ENCODE data around the gene NUBP2. TPM values are rescaled to one million over a fixed set of nuclear protein-coding genes. Genes with fewer than 3 reads are reported as not detected.

The NUBP2 gene
- total and polyA plus RNA-seq, 2 donors (not counting 1 experiment from before 2014, with no cell fraction given), result 13.5 to 43.6 TPM

DNA sequence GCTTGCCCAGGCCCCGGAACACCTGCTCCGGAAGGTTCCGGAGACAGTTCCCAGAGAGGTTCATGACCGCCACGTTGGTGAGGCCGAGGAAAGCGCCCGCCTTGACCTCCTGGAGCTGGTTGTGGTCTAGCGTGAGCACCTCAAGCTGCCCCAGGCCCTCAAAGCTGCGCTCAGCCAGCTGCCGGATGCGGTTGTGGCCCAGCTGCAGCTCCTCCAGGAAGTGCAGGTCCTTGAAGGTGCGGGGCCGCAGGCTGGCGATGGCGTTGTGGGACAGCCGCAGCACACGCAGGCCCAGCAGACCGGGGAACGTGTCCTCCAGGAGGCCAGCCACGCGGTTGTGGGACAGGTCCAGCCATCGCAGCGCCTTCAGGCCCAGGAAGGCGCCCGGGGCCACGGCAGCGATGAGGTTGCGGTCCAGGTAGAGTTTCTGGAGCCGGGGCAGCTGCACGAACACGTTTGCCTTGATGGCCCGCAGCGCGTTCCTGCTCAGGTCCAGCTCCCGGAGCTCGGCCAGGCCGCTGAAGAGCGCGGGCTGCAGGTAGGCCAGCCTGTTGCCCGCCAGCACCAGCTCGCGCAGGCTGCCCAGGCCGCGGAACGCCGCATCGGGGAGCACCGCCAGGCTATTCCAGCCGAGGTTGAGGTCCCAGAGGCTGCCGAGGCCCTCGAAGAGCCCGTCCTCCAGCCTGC lies 8.6 kb downstream of the NUBP2 start:
- Histone ChIP-seq H3K79me2 (ENCODE audit: control insufficient read depth, insufficient read depth, low read length) (peaks cover 5% of the 10 kb centered on the region), H3K9me3 (ENCODE audit: control insufficient read depth, insufficient read depth, low read depth, low read length) (no peaks in the 10 kb centered on the region), H3K4me2 (ENCODE audit: extremely low read depth, insufficient read depth, low read length) (no peak overlapping the region), H3K9ac (ENCODE audit: insufficient read depth, low read length) (no peak overlapping the region), H2AFZ (ENCODE audit: low read length) (no peak overlapping the region), H4K20me1 (ENCODE audit: control insufficient read depth, extremely low read depth, insufficient read depth, low read length) (no peaks in the 10 kb centered on the region), H3K27me3 (ENCODE audit: control insufficient read depth, insufficient read depth, low read length) (no peaks in the 10 kb centered on the region), H3K4me3 (replicated peaks in 1 of 4; ENCODE audit: control extremely low read depth in 1 of 4, insufficient read depth in 1 of 4, low read depth in 3 of 4, low read length in 4 of 4) (no peak overlapping the region), H3K36me3 (ENCODE audit: control insufficient read depth, insufficient read depth, low read length) (peaks cover 17% of the 10 kb centered on the region), H3K4me1 (ENCODE audit: control insufficient read depth, extremely low read depth, insufficient read depth, low read length) (no peaks in the 10 kb centered on the region), H3K27ac (ENCODE audit: insufficient read depth, low read length) (no peak overlapping the region)
- TF ChIP-seq EZH2 (IDR thresholded peaks at IDR 0.05; ENCODE audit: low read length, missing control alignments), result no peak
- TF ChIP-seq, protein P1, sequence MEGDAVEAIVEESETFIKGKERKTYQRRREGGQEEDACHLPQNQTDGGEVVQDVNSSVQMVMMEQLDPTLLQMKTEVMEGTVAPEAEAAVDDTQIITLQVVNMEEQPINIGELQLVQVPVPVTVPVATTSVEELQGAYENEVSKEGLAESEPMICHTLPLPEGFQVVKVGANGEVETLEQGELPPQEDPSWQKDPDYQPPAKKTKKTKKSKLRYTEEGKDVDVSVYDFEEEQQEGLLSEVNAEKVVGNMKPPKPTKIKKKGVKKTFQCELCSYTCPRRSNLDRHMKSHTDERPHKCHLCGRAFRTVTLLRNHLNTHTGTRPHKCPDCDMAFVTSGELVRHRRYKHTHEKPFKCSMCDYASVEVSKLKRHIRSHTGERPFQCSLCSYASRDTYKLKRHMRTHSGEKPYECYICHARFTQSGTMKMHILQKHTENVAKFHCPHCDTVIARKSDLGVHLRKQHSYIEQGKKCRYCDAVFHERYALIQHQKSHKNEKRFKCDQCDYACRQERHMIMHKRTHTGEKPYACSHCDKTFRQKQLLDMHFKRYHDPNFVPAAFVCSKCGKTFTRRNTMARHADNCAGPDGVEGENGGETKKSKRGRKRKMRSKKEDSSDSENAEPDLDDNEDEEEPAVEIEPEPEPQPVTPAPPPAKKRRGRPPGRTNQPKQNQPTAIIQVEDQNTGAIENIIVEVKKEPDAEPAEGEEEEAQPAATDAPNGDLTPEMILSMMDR (conservative IDR thresholded peaks at IDR 0.05 in 1 of 2, IDR thresholded peaks at IDR 0.05 in 1 of 2; ENCODE audit: low read depth in 1 of 2, low read length in 2 of 2), result no peak
- DNase-seq (ENCODE audit: low read depth in 2 of 2), result no peak

DNA sequence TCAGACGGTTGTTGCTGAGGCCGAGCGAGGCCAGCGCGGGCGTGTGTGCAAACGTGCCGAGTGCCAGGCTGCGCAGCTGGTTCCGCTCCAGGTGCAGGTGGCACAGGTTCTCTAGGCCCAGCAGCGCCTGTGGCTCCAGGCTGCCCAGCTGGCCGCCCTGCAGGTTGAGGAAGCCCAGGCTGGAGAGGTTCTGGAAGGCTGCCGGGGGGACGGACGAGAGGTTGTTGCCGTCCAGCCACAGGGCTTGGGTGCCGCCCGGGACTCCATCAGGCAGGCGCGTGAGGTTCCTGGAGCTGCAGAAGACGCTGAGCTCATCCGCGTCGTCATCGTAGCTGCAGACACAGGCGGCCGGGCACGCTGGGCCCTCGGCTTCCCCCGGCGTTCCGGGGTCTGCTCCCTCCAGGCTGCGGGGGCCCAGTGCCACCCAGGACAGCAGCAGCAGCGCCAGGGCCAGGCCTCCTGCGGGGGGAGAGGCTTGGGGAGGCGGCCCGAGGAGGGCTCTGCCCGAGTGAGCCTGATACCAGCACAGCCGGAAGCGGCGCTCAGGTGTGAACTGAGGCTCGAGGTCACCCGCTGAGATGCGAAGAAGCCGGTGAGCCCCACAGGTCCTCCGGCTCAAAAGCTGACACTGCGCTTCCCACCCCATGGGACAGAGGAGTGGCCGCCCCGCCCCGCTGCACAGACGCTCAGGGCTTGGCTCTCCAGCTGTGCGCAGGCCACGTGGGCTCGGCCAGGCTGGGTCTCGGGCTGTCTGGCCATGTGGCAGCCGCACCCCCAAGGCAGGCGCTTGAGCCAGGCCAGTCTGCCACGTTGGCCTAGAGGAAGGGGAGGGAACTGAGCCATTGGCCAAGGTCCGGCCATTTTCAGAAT lies 9.4 kb downstream of the NUBP2 start:
- H4K20me1 ChIP-seq (ENCODE audit: control insufficient read depth, extremely low read depth, insufficient read depth, low read length), result no peaks in the 10 kb centered on the region
- DNase-seq (ENCODE audit: low read depth in 2 of 2), result no peak
- no peak overlapping the region for H3K4me3 ChIP-seq (replicated peaks in 1 of 4; ENCODE audit: control extremely low read depth in 1 of 4, insufficient read depth in 1 of 4, low read depth in 3 of 4, low read length in 4 of 4)
- H3K4me1 ChIP-seq (ENCODE audit: control insufficient read depth, extremely low read depth, insufficient read depth, low read length), result no peaks in the 10 kb centered on the region
- H3K79me2 ChIP-seq (ENCODE audit: control insufficient read depth, insufficient read depth, low read length), result no peaks in the 10 kb centered on the region
- H3K27me3 ChIP-seq (ENCODE audit: control insufficient read depth, insufficient read depth, low read length), result no peaks in the 10 kb centered on the region
- H3K4me2 ChIP-seq (ENCODE audit: extremely low read depth, insufficient read depth, low read length), result no peak overlapping the region
- no peak overlapping the region for H2AFZ ChIP-seq (ENCODE audit: low read length)
- peaks cover 14% of the 10 kb centered on the region for H3K36me3 ChIP-seq (ENCODE audit: control insufficient read depth, insufficient read depth, low read length)
- TF ChIP-seq, protein P1 (conservative IDR thresholded peaks at IDR 0.05 in 1 of 2, IDR thresholded peaks at IDR 0.05 in 1 of 2; ENCODE audit: low read depth in 1 of 2, low read length in 2 of 2), result no peak
- TF ChIP-seq EZH2 (IDR thresholded peaks at IDR 0.05; ENCODE audit: low read length, missing control alignments), result no peak
- H3K9ac ChIP-seq (ENCODE audit: insufficient read depth, low read length), result no peak overlapping the region
- no peak overlapping the region for H3K27ac ChIP-seq (ENCODE audit: insufficient read depth, low read length)
- H3K9me3 ChIP-seq (ENCODE audit: control insufficient read depth, insufficient read depth, low read depth, low read length), result no peaks in the 10 kb centered on the region

DNA sequence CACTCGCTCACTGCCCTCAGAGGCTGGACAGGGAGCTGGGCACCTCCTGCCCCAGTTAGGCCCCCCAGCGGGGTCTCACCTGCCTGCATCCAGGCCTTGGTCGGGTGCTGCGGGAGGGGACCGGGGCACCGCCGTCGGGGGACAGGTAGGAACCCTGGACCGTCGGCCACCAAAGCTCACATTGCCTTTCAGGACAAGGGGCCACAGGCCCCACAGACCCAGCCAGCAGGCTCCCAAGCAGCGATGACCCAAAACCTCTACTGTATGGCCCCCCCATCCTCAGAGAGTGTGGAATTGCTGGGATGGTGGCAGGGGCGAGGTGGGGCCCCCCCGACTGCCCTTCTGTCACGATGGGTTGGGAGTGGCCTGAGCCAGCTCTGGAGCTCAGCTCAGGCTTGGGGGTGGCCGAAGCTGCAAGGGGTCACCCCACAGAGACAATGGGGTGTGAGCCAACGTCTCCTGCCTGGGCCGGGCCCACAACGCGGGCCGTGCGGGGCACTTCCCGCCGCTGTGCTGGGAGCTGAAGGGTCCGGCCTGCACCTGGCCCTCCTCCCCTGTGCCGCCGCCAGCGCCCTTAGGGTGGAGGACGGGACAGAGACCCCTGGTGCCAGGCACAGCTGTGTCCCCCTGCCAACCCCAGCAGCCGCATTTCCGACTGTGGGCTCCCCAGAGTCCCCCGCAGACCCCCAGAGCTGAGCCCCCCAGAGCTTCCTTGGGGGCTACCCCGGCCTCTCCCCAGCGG lies 10.2 kb downstream of the NUBP2 start:
- DNase-seq (ENCODE audit: low read depth in 2 of 2), result no peak
- TF ChIP-seq EZH2 (IDR thresholded peaks at IDR 0.05; ENCODE audit: low read length, missing control alignments), result no peak
- TF ChIP-seq, protein P1 (conservative IDR thresholded peaks at IDR 0.05 in 1 of 2, IDR thresholded peaks at IDR 0.05 in 1 of 2; ENCODE audit: low read depth in 1 of 2, low read length in 2 of 2), result no peak
- no peak overlapping the region for H3K9ac ChIP-seq (ENCODE audit: insufficient read depth, low read length)
- no peaks in the 10 kb centered on the region for H3K9me3 ChIP-seq (ENCODE audit: control insufficient read depth, insufficient read depth, low read depth, low read length)
- peaks cover 7% of the 10 kb centered on the region for H3K36me3 ChIP-seq (ENCODE audit: control insufficient read depth, insufficient read depth, low read length)
- no peak overlapping the region for H2AFZ ChIP-seq (ENCODE audit: low read length)
- H3K4me2 ChIP-seq (ENCODE audit: extremely low read depth, insufficient read depth, low read length), result no peak overlapping the region
- H3K4me3 ChIP-seq (replicated peaks in 1 of 4; ENCODE audit: control extremely low read depth in 1 of 4, insufficient read depth in 1 of 4, low read depth in 3 of 4, low read length in 4 of 4), result no peak overlapping the region
- H3K79me2 ChIP-seq (ENCODE audit: control insufficient read depth, insufficient read depth, low read length), result no peaks in the 10 kb centered on the region
- H3K27me3 ChIP-seq (ENCODE audit: control insufficient read depth, insufficient read depth, low read length), result no peaks in the 10 kb centered on the region
- no peaks in the 10 kb centered on the region for H3K4me1 ChIP-seq (ENCODE audit: control insufficient read depth, extremely low read depth, insufficient read depth, low read length)
- no peaks in the 10 kb centered on the region for H4K20me1 ChIP-seq (ENCODE audit: control insufficient read depth, extremely low read depth, insufficient read depth, low read length)
- no peak overlapping the region for H3K27ac ChIP-seq (ENCODE audit: insufficient read depth, low read length)

All from fibroblast of lung (primary cell).